SK-N-SH (cell line): ENCODE measurements around the gene CHMP1A.

Experiments
- CTCF ChIP-seq: fragments of 200-600 bp; sonication (generic); IDR thresholded peaks from 2 replicates; pipeline ENCODE4 v1.6.1; 2017; ENCODE audit warnings: antibody characterized with exemption, mild to moderate bottlenecking, moderate library complexity
- FOSL2 ChIP-seq: IDR thresholded peaks from 2 replicates; pipeline ENCODE4 v1.4.0; 2012; ENCODE audit warnings: low read depth, mild to moderate bottlenecking, moderate library complexity, borderline replicate concordance
- FOXM1 ChIP-seq: IDR thresholded peaks from 2 replicates; pipeline ENCODE4 v1.4.0; 2012; ENCODE audit warnings: low read depth, mild to moderate bottlenecking
- MAX ChIP-seq: IDR thresholded peaks from 2 replicates; pipeline ENCODE4 v1.4.0; 2012; ENCODE audit warnings: low read depth
- MEF2A ChIP-seq: IDR thresholded peaks from 2 replicates; pipeline ENCODE4 v1.4.0; 2012; ENCODE audit warnings: low read depth, borderline replicate concordance
- POLR2AphosphoS5 ChIP-seq: IDR thresholded peaks from 2 replicates; pipeline ENCODE4 v1.6.1; 2012; ENCODE audit warnings: low read depth, low read length
- REST ChIP-seq: IDR thresholded peaks from 2 replicates; pipeline ENCODE4 v1.6.1; 2012; ENCODE audit warnings: mild to moderate bottlenecking, low read depth, low read length, moderate library complexity
- SMC3 ChIP-seq: IDR thresholded peaks from 2 replicates; pipeline ENCODE4 v1.6.1; 2012; ENCODE audit warnings: low read depth, low read length, improper control_type of control experiment

GRCh38 chr16:89689142-89689541 lies 31.6 kb upstream of the CHMP1A start:
- TF ChIP-seq CTCF (no peak), SMC3 (no peak), FOXM1 (no peak), FOSL2 (no peak), MEF2A (no peak), POLR2AphosphoS5 (no peak), MAX (no peak), REST (no peak)
